DMS79 (cell line): ENCODE measurements around the gene LPP.

Source experiments
- DNase-seq: peaks from one replicate; lab custom pipeline; 2025; lab: John Stamatoyannopoulos, UW

Gene LPP

DNA sequence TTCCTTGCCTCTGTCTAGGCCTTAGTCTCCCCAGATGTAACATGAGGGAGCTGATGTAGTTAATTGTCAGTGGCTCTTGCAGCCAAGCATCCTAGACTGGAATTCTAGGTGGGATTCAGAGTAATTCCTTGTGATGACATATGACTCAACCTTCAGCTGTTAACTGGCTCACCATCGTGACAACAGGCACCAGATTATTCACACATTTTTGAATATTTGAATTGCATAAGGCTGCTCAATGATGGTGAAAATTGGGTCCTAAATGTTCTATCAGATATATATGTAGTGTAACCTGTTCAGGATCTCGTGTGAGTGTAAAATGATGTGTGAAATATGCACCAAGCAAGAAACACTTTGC is 405.1 kb downstream of the LPP start:
- no peak for DNase-seq

DNA sequence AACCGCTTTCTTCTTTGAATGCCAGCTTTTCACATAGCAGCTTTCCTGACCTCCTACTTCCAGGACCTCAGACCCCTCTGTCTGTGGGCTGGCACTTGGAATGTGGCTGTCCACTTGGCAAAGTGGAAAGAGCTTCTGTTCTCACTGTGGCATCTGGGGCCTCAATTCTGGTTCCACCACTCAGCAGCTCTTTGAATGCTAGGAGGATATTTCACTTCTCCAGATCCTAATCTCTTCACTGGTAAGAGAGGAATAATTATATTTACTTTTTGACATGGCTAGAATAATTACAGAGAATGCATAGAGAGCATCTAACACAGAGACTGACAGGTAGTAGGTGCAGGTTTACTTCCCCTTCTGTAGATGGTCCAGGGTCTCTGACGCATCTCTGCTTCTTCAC is 405.9 kb downstream of the LPP start:
- DNase-seq, result no peak

DNA sequence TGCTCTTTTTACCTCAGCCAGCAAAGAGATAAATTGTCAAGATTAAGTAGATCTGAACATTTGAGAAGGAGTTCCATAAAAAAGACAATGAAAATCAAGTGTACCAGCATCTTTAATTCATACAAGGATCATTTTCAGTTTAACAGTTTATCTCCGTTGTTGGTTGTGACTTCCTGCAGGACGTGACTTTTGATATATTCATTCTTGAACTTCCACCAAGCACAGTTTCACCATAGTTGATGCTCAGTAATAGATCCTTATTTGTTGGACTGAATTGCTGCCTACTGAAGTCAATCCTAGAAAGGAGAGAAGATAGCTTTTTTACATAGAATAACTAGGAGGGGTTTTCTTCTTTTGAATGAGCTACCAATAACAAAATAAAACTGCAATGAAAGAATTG is 408.2 kb downstream of the LPP start:
- DNase-seq, result no peak

DNA sequence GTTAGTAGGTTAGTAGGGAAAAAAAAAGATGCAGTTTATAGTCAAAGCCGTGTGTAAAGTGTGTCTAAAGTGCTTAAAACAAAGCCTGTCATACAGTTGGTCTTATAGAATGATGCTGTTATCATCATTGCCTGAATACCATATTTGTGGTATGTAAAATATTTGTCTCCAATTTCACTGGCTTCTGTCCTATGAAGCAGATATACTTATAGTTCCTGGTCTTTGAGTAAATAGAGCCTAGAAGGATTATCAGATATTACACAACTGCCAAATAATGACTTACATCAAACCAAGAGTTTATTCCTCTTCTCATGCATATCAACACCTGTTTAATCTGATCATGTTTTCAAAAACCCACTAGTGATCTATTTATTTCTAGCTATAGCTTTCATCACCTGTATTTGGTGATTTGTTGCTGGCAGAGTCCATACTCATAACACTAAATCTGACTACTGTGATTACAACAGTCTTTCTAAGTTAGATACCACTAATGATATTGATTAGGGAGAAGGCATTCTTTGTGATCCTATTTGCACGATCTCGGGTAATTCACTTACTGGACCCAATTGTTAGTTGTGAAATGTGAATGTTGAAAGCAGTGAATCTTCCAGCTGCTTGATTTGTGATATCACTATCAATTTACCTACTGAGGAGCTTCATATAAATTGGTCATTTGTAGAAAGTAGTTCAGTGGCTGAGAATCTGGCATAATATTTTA is 413.7 kb downstream of the LPP start:
- DNase-seq, result no peak

DNA sequence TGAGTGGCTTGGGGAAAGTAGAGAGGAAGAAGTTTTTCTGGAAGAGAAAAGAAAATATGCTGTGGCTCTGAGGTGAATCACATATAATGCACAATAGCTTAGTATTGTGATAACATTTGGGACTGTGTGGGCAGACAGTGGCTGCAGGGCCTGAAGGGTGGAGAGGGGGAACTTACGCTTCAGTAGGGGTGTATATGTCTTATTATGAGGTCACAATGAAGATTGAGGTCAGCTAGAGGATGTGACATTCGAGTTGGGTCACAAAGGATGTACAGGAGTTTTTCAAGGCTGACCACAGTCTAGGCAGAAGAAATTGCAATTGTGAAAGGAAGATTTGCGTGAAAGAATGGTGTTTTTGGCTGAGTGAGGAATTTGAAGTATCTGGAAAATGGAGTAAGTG is 414.8 kb downstream of the LPP start:
- no peak for DNase-seq

DNA sequence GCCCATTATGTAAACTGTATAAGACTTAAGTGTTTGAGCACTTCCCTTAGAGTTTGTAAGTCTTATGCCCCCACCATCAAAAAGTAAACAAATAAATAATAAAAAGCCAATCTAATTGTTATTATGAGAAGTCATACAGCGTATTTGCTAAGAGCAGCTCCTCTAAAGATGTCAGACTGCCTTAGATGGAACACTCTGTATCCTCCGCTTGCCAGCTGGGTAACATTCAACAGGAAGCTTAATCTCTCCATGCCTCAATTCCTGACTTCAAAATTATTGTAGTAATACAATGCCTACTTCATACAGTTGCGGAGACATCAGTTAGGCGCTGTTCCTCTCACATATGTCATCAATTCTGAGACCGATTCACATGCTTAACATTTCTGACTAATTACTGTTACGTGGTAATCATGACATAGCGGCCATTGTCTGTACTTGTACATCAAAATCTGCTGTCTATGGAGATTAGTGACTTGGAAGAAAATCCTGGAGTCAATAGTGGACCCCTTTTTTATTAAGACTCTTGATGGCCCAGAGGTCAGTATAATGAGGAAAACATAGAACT is 417.7 kb downstream of the LPP start:
- peak; percentile 64 for DNase-seq

DNA sequence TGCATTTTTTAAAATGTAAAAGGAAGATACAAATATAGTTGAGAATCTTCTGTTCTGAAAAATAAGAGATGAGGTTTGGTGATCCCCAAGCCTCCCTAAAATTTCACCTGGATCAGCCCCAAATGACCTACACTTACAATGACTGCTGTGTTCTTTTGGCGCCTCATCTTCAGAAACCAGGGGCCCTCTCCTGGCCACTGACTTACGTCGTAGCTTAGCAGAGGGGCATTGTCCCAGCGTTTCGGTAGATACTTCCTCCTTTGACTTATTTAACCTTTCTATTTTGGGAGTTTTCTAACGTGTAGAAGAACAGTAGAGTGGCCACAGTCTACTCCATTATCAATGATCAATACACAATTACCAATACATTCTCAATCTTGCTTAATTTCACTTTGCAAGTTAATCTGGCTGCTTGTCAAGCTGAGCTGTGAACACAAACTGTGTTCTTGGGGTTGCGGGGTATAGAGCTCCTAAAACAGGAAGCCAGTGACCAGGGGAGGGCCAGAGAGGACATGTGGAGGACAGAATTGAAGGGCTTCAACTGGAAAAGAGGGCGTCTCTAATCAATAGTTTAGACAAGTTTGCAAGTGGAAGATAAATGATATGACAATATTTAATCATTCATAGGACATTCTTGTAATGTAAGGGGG is 419.5 kb downstream of the LPP start:
- DNase-seq, result no peak

DNA sequence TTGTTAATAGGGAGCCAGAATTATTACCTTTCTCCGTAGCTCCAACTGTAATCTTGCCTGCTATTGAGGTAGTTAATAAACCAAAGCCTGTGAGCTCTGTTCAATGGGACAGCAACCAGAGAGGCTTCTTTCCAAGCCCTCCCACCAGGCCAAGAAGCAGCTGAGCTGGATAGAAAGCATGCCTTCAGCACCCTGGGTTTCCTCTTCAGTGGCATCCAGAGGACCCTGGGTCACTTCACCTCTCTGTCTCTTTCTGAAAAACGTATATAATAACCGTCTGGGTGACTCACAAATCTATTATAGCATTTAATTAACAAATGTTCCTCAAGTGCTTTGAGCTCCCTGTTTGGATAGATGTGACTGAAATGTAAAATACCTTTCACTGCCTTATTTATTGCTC is 420.0 kb downstream of the LPP start:
- no peak for DNase-seq

DNA sequence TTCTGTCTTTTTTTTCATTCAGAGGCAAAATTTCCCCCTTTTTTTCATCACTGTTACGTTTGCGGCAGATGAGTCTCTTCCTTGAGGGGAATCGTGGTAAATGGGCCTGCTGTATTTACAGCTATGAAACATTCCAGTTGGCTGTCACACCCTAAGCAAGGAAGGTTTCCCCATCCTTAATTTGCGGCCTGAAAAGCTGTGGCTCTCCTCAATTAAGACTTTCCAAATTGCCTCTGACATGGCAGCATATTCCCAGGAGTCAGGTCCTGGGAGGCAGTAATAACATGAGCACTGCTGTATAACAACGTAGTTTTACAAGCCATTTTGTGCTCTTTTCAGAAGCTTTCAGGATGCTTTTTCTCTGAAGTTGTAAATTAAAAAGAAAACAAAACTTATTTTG is 420.9 kb downstream of the LPP start:
- no peak for DNase-seq

DNA sequence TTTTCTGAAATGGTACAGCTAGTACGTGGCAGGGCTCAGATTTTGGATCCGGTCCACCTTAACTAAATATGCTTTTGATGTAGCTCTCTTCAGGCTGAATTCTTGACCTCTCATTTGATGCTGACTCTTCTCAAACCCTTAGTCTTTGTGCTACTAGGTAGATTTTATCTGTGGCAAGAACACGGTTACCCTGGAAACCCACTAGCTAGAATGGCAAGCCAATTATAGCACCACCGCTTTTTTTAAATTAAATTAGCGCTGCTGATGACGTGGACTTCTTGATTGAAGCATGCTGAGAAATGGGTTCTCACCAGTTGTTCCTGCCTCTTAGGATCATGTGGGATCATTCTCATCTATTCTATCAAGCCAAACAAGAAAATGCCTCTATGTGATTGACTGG is 421.5 kb downstream of the LPP start:
- no peak for DNase-seq

DNA sequence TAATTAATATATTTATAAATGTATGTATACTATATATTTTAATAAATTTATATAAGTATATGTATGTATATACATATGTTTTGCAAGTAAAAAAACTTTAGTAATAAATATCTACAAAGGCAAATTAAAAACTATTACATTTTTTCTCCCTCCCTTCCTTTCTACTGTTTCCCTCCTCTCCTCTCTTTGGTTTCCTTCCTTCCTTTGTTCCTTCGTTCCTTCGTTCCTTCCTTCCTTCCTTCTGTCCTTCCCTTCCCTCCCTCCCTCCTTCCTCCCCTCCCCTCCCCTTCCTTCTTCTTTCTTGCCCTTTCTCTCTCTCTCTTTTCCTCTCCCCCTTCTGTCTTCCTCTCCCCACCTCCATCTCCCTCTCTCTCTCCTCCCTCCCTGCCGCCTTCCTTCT is 423.6 kb downstream of the LPP start:
- no peak for DNase-seq

DNA sequence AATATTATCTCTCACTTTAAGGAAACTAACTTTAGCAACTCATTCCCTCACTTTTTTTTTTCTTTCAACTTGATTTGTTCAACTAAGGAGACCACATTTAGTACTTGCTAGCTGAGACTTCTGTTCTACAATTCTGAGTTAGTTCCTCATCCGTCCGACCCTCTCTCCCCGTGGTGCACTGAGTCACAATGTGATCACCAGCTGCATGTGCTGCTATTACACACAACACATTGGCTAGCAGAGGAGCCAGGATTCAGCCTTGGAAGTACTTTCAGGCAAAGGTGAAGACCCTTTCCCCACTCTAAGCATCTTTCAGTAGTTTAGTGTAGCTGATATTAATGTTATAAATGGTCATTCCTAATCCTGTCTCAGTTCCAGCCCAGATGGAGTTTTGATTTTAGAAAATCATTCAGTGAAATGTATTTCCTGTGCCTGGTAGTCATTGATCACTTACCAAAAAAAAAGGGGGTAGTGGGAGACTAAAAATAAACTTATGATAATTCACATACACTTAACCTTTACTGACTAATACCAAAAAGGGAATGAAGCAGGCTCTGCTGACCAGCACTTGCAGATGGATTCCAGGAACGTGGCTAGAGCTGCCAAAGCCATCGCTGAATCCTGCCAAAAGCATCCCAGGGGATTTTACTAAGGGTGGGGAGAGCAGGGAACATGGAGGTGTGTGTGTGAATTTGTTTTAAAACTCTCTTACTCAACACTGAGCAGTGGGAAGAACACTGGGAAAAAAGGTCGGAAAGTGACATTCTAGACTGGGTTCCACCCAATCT is 424.8 kb downstream of the LPP start:
- no peak for DNase-seq

DNA sequence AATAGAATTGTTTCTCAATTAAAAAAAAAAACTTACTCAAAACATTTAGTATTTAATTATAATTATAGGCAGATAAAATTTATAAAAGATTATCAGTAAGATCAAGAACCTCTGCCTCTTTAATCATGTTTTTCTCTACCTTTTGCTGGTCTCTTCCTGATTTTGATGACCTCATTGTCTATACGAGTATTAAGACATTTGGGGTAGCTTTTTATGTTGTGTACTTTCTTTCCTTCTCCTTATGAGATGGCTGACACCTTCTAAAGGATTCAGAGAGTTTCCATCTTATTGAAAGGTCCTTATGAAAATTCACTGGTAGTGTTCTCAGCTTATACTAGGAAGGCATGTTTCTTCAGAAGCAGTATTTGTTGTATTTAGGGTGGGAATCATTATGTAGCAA is 426.3 kb downstream of the LPP start:
- no peak for DNase-seq

DNA sequence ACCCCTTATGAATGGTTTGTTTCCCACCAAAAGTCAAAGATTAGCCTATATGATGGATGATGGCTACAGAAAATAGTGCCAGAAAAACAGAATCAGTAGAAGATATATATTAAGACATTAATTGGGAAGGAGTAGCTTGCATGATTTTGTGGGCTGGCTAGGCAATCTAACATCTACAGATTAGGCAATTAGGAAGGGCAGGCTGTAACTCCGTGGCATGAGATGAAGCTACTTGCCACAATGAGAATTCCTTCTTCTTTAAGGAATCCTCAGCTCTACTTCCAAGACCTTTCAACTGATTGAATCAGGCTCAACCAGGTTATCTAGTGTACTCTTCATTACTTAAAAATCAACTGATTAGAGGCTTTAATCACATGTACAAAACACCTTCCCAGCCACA is 426.7 kb downstream of the LPP start:
- no peak for DNase-seq

DNA sequence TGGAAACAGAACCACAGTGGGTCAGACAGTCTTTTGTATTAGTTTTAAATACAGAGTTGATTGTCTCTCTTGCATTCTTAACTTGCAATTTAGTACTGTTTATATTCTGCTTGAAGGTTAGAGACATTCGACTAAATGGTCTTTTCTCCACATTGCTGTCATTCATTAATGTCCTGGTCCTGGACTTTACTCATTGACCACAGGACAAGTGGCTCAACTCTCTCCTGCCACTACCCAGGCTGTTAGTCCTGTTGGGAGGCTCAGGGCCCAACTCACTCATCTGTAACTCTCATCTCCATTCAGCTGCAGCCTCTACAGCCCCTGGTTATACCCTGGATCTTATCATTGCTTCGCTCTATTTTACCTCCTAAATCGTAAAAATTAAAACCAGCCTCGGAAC is 427.4 kb downstream of the LPP start:
- no peak for DNase-seq

DNA sequence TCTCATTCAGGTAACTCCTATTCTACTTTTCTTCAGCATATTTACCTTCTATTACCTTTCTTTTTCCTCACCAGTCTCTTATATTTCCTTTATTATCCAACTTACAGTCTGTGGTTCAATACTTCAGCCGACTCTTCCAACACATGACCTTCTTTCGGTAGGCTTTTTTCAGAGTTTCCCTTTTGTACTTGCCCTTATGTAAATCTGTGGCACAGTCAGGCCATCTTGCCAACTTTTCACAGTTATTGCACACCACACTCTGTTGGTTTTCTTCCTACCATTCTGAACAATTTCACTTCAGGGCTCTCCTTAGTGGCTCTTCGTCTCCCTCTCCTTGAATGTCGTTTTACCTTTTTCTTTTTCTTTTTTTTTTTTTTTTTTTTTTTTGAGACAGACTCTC is 427.8 kb downstream of the LPP start:
- DNase-seq, result no peak

DNA sequence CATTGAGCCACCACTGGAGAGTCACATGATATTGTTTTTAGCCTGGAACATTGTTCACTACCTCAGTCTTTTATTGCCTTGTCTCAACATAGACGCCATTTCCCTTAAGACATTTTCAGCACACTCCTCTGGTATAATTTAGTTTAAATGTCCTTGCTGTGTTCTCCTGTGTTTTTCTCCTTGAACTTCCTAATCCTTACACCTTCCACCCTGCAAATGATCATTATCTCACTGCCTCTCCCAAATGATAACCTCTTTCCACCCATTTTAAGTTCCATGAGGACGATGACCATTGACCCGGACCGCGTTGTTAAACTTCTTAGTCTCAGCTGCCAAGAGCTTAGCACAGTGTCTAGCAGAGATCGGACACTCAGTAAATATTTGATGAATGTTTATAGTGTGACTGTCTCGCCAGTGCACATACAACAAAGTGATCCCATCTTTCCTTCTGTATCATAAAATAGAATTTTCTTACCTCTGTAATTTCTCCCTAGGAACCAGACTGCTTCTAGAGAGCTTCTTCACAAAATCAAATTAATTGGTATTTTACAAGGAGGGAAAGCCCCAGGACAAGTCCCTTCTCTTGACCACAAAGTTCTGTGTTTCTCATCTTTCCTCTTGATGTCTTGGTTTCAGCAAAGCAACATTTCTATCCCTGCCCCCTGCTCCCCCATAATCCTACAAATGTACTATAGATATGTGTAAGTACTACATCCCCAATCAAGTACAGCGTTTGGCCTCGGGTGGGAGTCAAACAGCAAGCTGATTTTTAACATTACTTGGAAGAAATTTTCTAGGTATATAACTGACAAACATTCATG is 429.6 kb downstream of the LPP start:
- no peak for DNase-seq

DNA sequence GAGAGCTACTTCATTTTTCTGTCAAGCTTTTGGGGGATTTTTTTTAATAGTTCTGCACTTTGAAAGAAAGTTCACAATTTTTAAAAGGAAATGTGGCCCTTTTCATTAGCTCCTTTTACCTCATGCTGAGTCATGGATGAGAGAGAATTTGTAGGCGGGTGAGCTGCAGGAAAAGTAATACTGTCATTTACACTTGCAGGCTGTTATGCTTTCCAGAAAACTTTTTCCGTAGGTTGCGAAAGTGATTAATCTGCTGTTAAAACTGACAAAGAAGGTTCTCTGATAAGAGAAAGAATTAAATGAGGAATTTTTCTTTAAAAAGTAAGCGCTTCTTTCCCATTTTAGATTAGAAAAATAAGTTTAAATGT is 430.2 kb downstream of the LPP start:
- no peak for DNase-seq

DNA sequence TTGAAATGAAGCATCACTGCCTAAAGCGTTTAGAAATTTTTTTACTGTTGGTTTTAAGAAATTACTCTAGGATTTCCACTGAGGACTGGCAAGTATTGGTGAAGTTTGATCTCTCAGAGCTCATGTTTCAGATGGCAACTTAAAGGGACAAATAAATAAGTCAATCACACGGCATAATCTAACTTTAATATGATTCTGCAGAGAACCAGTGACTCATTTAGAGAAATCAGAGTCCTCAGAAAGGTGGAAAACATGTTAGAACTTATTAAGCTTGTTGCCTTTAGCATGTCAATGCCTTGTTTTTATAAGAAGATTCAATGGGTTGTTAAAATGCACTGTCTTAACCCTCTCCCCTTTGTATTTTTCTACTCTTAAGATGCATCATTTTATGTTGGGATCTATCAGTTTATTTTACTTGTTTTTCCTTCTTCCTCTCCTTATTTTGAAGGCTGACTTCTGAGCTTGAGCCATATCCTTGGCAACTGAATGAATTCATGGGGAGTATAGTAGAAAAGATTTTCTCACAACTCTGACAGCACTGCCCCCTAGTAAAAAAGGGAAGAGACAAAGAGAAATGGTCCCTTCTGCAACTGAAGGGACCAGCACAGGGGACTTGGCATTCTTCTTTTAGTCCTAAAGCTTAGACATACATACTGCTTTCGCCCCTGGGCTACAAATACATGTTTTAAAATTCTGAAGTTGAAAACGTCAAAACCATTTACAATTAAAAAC is 431.2 kb downstream of the LPP start:
- no peak for DNase-seq

DNA sequence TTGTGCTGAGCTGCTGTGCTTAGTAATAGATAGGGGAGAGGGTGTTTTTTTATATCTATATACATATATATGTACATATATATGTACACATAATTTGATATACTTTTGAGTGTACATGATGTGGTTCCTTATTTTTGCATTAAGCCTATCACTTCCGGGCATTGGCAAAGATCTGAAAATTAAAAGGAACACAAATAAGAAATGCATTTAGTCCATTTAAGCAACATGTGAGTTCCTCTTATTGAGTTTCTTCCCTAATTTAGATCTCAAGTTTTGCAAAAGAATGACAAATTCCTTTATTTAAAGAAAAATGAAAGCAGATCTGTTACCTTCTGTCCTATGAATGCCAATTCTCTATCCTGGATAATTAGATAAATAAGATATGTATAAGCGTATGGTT is 435.1 kb downstream of the LPP start:
- DNase-seq, result no peak

DNA sequence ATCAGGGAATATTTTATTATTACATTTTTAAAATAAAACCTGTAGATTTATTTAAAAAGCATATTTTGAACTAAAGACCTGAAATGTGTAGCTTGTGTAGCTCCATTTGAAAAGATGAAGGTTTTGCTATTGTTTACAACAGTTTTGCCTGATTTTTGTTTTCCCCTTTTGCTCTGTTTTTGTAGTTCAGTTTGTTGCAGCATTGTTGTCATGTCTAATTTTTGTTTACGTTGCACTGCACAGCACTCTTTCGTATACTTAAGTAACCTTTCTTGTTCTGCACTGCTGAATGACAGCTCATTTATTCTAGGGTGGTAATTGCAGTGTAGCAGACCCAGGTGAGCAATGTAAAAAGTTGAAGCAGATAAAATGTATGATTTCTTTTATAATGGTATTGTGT is 435.8 kb downstream of the LPP start:
- DNase-seq, result no peak

DNA sequence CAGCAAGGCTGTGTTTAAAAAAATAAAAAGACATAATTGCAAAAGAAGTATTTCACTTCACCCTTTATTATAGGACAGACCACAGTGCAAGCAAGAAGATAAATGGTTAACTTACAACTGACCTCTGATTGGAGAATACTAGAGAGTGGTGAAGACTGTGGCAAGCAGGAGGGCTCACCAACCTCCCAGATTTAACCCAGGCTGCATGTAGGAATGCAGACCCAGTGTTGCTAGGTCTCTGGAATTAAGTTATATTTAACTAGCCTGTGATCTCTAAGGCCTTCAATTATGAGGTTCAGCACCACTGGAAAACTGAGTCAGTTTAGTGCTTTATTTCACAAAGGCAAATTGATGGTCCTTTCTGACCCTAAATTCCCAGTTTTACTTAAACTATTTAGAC is 436.6 kb downstream of the LPP start:
- no peak for DNase-seq
